Fibroblast of skin of right quadriceps (primary cell): ENCODE measurements around the gene NXN.
"Not testable (repeated sequence)": the region's sequence is repeated elsewhere in the genome, so short reads cannot be mapped to it uniquely, and the experiment has no call there.

ENCODE experiments used
- DNase-seq: peaks from one replicate; pipeline ENCODE4 v3.0.0-alpha.2; 2013

The NXN gene

DNA sequence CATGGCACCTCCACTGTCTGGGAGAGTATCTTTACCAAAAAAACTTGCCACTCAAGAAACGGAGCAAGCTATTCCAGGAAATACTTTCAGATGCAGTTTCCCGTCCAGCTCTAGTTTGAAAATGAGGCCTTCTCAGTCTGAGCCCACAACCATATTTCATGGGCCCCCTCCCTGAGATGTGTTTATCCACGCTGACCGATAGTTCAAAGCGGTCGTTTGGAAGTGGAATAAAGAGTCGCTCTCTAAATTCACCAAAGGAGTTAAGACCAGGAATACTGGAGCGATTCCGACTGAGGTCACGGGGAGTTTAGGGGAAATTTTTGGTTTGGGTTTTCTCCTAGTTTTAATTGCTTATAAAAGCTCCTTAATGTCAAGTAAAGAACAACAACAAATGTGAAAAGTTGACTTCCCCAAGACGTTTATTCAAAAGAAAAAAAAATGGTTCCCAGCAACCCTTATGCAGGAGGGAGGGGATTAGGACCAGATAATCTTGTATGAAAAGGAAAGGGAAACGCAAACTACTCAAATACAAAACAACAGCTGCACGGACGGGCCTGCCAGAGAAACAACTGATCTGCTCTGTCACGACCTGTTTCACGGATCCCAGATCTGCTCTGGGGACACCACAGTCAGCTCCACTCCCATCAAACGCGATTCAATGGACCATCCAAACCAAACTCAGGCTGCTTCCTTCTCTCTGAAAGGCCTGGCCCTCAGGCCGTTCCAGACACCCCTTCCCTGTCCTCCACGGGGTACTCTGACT is 120.3 kb downstream of the NXN start:
- no peak for DNase-seq

DNA sequence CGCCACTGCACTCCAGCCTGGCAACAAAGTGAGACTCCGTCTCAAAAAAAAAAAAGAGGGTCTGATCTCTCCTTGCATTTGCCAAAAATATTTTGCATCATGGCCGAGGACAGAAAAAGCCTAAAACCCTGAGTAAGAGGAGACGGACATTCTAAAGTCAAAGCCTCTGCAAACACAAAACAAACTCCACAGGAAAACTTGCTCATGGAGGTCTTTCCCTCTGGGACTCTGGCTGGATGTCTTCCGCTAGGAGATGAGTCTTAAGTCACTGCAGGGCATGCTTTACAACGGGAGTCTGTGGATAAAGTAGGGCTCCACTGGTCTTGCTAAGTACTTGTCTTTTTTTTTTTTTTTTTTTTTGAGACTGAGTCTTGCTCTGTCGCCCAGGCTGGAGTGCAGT is 123.4 kb downstream of the NXN start:
- DNase-seq, result no peak

DNA sequence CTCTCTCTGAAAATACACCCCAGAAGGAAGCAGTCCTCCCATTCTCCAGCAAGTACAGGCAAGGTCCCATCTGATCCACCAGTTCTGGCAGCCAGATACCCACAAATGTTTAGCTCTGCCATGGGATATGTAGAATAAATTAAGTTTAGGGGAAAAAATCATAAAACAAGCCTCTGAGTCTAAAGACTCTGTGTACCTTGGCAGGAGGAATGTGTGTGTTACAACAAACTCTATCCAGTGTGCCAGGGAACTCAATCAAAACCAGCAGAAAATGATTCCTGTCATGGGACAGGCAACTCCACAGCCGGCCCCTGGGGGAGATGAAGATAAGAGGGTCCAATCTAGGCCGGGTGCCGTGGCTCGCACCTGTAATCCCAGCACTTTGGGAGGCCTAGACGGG is 124.0 kb downstream of the NXN start:
- no peak for DNase-seq

DNA sequence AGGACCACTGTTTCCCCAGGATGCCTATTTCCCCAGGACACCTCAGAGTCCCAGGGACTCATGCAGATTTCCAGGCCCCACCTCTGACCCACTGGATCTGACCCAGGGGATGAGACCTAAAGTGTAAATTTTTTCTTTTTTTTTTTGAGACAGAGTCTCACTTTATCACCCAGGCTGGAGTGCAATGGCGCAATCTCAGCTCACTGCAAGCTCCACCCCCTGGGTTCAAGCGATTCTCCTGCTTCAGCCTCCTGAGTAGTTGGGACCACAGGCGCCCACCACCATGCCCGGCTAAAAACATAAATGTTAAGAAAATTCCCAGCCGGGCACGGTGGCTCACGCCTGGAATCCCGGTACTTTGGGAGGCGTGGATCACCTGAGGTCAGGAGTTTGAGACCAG is 126.7 kb downstream of the NXN start:
- not testable (repeated sequence) for DNase-seq

DNA sequence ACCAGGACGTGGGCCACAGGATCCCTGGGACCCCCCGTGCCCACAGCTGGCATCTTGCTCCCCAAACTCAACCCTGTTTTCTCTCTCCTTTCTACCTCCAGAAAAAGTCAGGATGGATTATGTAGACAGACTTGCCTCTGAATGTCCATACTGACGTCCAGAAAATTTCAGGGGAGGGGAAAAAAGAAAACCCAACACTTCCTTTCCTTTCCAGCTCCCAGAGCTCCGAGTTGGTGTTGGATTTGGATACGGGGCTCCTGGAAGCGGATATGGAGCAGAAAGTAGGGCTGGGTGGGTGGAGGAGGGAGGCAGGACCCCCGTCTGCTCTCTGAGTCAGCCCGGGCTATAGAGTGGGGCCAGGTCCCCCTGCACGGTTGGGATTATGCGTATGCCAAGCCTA is 127.2 kb downstream of the NXN start:
- DNase-seq, result no peak

DNA sequence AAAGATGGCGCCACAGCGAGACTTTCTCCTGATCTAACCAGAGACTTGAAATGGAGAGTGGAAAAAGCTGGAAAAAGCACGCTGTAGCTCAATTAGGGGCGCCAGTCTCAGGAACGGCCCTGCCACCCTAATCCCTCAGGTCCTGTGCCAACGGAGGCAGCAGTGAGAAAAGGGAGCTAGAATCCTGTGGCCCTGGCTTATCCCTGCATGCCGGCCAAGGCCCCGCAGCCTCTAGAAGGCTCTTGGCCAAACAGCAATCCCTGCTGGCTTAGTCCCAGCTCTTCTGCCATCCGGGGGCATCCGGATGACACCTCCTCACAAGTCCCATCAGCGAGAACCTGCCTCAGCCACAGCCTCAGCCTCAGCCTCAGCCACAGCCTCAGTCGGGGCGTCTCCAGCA is 127.7 kb downstream of the NXN start:
- no peak for DNase-seq

DNA sequence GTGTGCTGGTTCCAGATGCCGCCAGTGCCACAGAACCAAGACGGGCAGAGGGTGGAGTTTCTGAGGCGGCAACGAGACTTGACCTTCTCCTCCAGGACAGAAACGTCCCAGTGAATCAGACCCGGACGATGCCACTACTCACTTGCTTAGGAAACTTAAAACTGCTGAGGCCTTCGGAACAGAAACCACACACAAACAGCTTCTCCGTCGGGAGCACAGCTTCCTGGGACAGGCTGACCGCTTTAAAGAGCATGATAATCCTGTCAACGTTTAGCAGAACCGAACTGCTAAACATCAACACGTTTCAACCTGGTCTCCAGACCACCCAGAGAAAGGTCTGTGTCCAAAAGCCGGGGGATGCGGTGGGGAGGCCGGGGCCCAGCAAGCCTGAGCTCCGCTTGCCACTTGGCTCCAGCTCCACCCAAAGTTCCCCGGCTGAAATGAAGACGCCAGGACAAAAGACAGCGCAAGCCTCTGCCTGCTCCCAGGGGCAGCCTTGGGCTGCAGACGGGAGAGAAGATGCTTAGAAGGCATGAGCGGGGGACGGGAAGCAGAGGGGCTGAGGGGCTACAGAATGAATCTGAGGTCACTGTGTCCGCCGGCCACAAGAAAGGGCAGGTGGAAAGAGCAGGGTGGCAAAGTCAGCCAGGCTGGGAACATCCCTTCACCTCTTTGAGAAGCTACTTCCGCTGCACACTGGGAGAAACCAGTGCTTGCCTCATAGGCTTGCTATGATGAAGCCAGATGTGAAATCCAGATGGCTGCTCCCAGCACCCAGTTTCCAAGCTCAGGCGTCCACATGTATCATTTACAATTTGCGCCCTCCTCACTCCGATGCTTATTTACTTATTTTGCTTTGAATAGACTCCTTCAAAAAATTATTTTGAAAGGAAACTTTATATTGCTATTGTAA is 128.5 kb downstream of the NXN start:
- peak; percentile 71 for DNase-seq

DNA sequence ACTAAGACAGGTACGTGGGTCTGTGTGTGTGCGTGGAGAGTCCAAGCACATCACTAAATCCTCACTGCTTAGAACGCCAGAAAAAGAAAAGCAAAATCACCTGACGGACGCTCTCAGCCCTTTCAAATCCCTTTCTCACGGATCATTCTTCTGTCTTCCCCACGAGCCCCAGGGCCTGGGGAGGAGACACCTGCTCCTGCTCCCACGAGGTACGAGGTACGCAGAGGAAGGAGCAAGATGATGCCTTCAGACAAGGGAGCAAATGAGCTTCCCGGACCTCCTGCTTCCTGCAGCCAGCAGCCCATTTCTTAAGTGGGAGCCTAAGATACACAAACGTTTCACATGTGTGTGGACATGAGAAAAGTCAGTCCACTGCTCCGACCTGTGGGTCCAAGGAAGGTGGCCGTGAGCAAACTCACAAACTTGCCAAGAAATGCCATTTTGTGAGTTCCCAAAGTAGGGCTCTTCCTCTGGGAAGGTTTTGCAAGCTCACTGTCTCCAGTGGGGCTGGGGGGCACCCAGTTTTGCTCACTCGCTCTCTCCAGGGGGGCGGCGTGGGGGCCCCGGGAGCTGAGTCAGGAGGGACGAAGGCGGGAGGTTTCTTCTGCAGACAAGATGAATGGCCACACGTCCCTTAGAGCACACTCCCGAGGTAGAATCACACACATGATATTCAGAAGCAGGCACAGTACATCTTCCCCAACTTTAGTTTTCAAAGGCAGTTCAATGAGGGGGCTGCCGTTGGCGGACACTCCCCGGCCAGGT is 129.3 kb downstream of the NXN start:
- DNase-seq, result no peak

DNA sequence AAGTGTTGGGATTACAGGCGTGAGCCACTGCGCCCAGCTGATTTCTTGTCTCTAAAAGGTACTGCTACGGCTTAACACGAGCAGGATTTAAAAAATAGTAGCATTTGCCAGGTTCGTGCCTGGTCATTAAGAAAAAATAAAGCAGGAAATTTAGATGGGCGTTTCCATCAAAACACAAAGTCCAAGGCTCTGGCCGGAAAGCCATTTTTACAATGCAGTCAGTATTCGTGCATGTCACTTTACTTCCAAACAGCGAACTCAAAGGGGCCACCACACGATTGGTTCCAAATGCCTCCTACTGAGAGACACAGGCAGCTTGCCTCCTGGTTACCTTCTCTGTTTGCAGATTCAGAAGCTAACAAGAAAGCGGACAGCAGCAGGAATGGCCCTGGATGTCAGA is 131.2 kb downstream of the NXN start:
- DNase-seq, result no peak

DNA sequence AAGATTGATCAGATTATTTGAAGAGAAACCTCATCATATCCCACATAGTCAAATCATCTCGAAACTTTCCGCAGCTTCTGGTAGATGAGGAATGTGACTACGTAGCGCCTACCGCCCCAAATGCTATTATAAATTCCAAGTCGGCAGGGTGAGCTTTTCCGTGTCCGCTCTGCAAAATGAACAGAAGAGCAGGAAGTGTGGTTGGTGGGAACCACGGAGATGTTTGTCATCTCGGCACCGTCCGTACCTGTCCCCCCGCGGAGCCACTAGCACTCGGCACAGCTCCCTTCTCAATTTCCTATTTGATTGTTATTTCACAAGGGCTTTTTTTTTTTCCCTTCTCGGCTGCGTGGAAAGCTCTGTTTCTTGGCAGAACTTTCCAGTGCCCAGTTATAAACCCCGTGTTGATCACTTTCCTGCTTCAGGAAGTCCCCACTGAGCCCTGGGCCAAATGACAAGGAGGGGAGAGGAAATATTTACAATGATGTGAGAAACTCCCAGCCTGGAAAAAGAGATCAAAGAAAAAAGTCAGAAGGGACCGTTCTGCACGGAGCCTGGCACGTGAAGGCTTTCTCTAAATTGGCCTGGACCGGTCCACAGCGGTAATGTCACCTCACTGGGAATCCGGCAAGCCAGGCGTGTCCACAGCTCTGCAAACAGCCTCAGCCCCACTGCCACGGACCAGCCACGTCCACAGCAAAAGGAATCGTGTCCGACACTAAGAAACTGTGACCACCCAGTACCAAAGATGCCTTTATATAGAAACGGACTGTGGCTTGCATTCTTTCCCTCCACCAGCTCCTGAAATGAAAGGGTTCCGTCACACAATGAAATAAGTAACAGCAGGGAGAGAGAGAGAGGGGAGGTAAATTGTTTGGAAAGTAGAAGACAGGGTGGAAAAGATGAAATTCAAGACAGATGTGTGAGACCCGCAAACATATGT is 132.4 kb downstream of the NXN start:
- DNase-seq, result peak; percentile 82

DNA sequence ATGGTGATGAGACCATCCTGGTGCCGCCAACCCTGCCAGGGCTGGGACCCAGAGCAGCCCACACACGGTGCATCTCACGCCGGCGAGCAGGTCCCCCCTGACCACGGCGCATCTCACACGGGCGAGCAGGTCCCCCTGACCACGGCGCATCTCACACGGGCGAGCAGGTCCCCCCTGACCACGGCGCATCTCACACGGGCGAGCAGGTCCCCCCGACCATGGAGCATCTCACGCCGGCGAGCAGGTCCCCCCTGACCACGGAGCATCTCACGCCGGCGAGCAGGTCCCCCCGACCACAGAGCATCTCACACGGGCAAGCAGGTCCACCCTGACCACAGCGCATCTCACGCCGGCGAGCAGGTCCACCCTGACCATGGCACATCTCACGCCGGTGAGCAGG is 138.3 kb downstream of the NXN start:
- no peak for DNase-seq

DNA sequence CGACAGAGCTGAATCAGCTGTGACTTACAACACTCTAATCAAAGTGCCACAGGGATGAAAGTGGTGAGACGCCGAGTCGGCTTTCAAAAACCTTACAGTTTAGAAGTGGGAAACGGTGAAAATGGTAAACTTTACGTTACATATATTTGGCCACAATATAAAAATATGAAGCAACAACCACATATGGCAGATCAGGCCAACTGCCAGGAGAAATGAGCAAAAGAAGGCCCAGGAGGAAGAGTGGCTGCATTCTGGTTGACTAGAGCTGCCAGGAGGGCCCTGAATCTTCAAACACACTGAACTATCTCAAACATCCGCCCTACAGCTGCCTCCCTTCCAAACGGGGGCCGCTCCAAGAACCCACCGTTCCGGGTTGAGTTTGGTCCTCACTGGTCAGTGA is 141.1 kb downstream of the NXN start:
- peak; percentile 51 for DNase-seq

DNA sequence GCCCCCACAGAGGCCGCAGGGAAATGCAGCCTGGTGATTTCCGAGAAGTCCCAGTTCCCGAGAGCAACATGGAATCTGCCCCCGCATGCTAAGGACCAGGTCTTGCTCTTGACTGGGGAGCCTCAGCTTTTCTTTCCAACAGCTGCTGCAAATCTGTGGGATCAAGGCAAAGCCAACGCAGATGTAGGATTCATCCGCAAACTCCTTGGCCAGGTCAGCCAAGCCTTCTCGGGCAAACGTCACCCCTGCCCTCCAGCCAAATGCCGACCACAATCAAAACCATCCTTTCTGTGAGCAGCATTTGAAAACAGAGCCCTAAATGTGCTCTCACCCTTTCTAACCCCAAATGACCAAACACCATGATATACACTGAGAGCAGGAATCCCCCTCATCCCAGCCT is 143.4 kb downstream of the NXN start:
- DNase-seq, result peak; percentile 54

DNA sequence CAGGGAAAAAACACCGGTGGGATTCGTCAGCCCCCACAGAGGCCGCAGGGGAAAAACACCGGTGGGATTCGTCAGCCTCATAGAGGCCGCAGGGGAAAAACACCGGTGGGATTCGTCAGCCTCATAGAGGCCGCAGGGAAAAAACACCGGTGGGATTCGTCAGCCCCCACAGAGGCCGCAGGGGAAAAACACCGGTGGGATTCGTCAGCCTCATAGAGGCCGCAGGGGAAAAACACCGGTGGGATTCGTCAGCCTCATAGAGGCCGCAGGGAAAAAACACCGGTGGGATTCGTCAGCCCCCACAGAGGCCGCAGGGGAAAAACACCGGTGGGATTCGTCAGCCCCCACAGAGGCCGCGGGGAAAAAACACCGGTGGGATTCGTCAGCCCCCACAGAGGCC is 143.9 kb downstream of the NXN start:
- not testable (repeated sequence) for DNase-seq

DNA sequence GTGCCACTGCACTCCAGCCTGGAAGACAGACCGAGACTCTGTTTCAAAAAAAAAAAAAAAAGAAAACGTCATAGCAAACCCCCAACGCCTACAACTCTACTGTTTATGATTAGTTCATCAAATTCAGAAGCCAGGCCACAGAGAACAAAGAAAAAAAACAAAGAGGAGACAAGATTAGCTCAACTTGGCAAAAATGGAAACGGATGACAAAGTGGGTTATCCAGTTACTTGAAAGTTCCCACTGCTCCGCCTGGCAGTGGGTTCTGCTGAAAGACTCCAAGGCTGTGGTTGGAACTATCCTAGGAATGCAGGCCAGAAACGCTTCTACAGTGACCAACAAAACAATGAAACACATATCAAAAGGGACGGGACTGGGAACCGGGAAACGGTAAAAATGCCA is 144.3 kb downstream of the NXN start:
- DNase-seq, result peak; percentile 99

DNA sequence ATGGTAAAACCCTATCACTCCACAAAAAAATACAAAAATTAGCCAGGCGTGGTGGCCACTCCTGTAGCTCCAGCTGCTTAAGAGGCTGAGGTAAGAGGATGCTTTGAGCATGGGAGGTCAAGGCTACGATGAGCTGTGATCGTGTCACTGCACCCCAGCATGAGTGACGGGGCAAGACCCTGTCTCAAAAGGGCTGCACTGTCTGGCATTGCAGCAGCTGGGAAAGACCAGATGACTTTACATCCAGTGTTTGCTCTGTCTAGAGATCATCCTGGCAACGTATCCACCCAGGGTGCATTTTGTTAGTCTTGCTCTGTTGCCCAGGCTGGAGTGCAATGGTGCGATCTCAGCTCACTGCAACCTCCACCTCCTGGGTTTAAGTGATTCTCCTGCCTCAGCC is 145.4 kb downstream of the NXN start:
- DNase-seq, result no peak

DNA sequence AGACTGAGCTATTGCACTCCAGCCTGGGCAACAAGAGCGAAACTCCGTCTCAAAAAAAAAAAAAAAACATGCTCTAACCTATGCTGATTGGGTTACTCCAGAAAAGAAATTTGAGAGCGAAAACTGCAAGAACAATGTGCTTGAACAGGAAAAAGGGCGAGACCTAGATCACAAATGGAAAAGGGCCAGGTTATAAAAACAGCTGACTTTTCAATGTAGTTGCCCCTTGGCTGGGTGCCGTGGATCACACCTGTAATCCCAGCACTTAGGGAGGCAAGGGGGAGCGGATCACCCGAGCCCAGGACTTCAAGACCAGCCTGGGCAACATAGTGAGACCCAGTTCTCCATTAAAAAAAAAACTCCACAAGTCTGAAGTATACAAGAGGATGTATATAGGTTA is 148.6 kb downstream of the NXN start:
- no peak for DNase-seq

DNA sequence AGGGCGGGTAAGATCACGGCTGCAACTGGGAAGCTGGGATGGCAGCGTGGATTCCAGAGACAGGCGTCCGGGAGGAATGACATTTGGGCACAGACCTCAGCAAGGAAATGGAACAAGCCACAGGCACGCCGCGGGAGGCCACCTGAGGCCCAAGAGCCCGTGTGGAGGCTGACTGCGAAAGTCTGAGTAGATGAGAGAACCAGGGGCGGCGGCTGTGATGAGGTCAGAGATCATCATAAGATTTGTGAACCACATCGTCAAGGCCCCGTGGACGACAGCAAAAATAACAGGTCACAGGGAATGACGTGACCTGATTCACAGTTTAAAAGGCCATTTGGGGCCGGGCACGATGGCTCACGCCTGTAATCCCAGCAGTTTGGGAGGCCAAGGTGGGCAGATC is 149.2 kb downstream of the NXN start:
- no peak for DNase-seq

DNA sequence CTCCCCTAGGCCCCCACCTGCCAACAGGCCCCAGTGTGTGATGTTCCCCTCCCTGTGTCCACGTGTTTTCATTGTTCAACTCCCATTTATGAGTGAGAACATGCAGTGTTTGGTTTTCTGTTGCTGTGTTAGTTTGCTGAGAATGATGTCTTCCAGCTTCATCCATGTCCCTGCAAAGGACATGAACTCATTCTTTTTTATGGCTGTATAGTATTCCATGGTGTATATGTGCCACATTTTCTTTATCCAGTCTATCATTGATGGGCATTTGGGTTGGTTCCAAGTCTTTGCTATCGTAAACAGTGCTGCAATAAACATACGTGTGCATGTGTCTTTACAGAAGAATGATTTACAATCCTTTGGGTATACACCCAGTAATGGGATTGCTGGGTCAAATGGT is 150.0 kb downstream of the NXN start:
- DNase-seq, result not testable (repeated sequence)

DNA sequence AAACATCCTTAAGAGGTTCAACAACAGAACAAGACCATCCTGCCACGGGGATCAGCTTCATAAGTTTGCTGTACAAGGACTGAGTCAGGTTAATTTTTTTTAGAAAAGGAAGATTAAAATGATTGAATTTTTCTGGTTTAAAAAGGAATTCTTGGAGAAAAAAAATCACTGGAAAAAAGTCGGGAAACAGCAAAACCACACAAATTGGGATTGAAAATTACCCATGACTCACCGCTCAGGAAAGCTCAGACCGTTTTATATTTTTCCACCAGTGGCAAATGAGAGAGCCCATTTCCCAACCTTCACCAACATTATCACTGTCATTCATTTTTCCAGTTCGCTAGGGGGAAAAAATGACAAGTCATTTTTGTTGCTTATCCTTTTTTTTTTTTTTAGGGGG is 150.8 kb downstream of the NXN start:
- peak; percentile 75 for DNase-seq

DNA sequence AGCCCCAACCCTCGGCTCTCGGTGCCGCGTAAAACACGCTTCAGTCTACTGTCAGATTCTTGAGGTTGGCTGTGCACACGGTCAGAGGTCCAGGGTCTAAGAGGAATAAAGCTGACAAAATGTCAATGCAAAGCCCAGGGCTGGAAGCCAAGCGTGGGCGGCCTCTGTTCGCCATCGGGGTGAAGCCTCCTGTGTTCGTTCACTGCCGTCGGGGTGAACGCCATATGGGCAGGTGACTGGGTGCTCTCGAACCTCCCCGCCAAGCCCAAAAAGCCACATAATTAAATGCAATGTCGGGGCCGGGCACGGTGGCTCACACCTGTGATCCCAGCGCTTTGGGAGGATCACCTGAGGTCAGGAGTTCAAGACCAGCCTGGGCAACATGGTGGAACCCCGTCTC is 152.8 kb downstream of the NXN start:
- DNase-seq, result no peak

DNA sequence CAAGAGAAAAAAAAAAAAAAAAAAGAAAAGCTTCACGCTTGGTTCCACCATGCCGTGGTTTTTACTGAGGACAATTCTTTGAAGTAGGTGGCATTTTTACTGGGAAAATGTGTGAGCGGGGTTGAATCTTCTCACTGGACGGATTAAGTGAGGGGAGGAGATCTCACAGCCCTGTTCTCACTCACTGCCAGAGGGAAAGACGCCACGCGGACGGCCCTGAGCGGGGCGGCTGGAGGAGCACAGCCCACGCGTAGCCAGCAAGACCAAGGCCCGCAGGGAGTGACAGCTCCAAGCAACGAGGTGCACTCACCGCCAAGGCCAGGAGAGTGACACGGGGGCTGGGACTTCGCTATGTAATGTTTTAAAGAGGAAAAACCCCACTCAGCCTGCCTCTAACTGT is 154.4 kb downstream of the NXN start:
- DNase-seq, result no peak
